ENCODE data around the gene POFUT2. TPM values are rescaled to one million over a fixed set of nuclear protein-coding genes. Genes with fewer than 3 reads are reported as not detected.

Gene POFUT2
- total RNA-seq, 2 experiments from 2014 or later = 17.0 to 20.5 TPM

DNA sequence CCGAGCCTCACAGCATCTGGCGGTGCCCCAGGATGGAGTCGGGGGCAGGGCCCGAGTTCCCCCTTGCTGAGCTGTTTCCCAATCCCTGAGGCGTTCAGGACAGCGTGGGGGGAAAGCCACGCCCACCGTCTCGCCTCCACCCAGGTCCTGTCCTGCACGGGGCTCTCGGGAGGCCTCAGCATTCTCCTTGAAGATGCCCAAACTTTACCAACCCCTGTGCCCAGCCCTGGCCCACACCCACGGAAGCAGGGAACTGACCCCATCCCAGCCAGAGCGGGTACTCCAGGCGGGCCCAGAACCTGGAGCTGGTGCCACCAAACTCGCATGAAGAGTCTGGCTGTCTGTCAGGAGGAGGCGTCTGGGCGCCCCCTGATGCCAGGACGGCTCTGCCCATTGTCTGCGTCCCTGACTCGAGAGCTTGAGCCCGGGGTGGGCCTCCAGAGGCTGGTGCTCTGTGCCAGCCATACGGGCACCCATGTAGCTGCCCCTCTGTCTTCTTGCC is 35.3 kb upstream of the POFUT2 start:
- Histone ChIP-seq H3K9me3 (ENCODE audit: low read length) (no peaks in the 10 kb centered on the region), H3K4me1 (ENCODE audit: insufficient read depth, low read length, poor library complexity, severe bottlenecking) (no peaks in the 10 kb centered on the region), H3K27ac (ENCODE audit: low read depth, low read length, poor library complexity, severe bottlenecking) (no peak overlapping the region), H3K9me2 (ENCODE audit: insufficient read depth, low read length) (no peaks in the 10 kb centered on the region), H3K4me2 (ENCODE audit: low read length) (no peak overlapping the region), H3K4me3 (ENCODE audit: low read depth, low read length, poor library complexity, severe bottlenecking) (no peak overlapping the region), H3K36me3 (ENCODE audit: insufficient read depth, low read length) (no peaks in the 10 kb centered on the region), H4K20me1 (ENCODE audit: insufficient read depth, low read length) (no peaks in the 10 kb centered on the region), H2AFZ (ENCODE audit: low read length) (no peak overlapping the region), H3K79me2 (ENCODE audit: insufficient read depth, low read depth, low read length) (no peaks in the 10 kb centered on the region)
- BruUV-seq (replicated peaks) = no TSS peak
- DNase-seq (ENCODE audit: low spot score) = no peak
- POLR2A ChIA-PET = no interaction called here
- CTCF ChIA-PET (ENCODE audit: unreplicated experiment) = no interaction called here
- TF ChIP-seq, protein P1, sequence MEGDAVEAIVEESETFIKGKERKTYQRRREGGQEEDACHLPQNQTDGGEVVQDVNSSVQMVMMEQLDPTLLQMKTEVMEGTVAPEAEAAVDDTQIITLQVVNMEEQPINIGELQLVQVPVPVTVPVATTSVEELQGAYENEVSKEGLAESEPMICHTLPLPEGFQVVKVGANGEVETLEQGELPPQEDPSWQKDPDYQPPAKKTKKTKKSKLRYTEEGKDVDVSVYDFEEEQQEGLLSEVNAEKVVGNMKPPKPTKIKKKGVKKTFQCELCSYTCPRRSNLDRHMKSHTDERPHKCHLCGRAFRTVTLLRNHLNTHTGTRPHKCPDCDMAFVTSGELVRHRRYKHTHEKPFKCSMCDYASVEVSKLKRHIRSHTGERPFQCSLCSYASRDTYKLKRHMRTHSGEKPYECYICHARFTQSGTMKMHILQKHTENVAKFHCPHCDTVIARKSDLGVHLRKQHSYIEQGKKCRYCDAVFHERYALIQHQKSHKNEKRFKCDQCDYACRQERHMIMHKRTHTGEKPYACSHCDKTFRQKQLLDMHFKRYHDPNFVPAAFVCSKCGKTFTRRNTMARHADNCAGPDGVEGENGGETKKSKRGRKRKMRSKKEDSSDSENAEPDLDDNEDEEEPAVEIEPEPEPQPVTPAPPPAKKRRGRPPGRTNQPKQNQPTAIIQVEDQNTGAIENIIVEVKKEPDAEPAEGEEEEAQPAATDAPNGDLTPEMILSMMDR (conservative IDR thresholded peaks at IDR 0.05; ENCODE audit: low read length) = no peak
- no peak for TF ChIP-seq EZH2phosphoT487 (IDR thresholded peaks at IDR 0.05; ENCODE audit: borderline replicate concordance, low read depth, low read length)
- intact Hi-C loops (cut with micrococcal nuclease; ENCODE audit: unreplicated experiment) = no loop called here

DNA sequence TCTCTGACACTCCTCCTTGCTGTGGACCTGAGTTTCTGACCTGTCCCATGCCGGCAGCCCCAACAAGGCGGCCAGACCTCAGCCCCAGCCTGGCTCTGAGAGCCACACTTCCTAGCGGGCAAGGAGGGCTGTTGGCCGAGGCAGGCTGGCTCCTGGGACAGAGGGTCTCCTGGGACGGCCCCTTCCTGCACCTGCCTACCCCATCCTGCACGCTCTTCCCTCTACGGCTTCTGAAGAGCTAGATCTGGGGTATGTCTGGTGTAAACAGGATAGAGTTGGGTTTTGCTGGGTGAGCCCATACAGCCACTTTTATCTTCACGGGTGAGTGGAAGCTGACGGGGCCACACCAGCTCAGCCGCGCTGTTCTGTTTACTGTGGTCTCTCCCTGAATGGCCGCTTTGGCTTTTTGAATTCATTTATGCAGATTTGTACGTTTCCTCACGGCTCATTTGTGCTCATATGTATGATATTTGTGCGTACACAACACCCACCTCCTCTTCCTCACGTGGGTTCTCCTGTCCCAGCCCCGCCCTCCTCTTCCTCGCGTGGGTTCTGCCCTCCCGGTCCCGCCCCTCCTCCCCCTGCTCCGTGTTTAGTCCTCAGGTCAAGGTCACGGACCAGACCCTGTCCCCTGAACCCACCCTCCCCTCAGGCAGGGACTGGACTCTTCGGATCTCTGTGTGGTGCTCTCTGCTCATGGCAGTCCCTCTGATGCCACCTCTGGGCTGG is 34.7 kb upstream of the POFUT2 start:
- Histone ChIP-seq H3K4me1 (ENCODE audit: insufficient read depth, low read length, poor library complexity, severe bottlenecking) (no peaks in the 10 kb centered on the region), H3K9me3 (ENCODE audit: low read length) (no peaks in the 10 kb centered on the region), H3K79me2 (ENCODE audit: insufficient read depth, low read depth, low read length) (no peaks in the 10 kb centered on the region), H3K9me2 (ENCODE audit: insufficient read depth, low read length) (no peaks in the 10 kb centered on the region), H3K4me2 (ENCODE audit: low read length) (no peak overlapping the region), H3K27ac (ENCODE audit: low read depth, low read length, poor library complexity, severe bottlenecking) (no peak overlapping the region), H3K36me3 (ENCODE audit: insufficient read depth, low read length) (no peaks in the 10 kb centered on the region), H2AFZ (ENCODE audit: low read length) (no peak overlapping the region), H4K20me1 (ENCODE audit: insufficient read depth, low read length) (no peaks in the 10 kb centered on the region), H3K4me3 (ENCODE audit: low read depth, low read length, poor library complexity, severe bottlenecking) (no peak overlapping the region)
- CTCF ChIA-PET (ENCODE audit: unreplicated experiment) = no interaction called here
- BruUV-seq (replicated peaks) = no TSS peak
- POLR2A ChIA-PET = no interaction called here
- intact Hi-C loops (cut with micrococcal nuclease; ENCODE audit: unreplicated experiment) = no loop called here
- DNase-seq (ENCODE audit: low spot score) = no peak
- TF ChIP-seq, protein P1 (conservative IDR thresholded peaks at IDR 0.05; ENCODE audit: low read length) = no peak
- TF ChIP-seq EZH2phosphoT487 (IDR thresholded peaks at IDR 0.05; ENCODE audit: borderline replicate concordance, low read depth, low read length) = no peak
